ENCODE data around the gene WNT9A. TPM values are rescaled to one million over a fixed set of nuclear protein-coding genes. Genes with fewer than 3 reads are reported as not detected.

Gene WNT9A
- total RNA-seq, 1 donor from 2014 or later: 0.64 TPM

DNA sequence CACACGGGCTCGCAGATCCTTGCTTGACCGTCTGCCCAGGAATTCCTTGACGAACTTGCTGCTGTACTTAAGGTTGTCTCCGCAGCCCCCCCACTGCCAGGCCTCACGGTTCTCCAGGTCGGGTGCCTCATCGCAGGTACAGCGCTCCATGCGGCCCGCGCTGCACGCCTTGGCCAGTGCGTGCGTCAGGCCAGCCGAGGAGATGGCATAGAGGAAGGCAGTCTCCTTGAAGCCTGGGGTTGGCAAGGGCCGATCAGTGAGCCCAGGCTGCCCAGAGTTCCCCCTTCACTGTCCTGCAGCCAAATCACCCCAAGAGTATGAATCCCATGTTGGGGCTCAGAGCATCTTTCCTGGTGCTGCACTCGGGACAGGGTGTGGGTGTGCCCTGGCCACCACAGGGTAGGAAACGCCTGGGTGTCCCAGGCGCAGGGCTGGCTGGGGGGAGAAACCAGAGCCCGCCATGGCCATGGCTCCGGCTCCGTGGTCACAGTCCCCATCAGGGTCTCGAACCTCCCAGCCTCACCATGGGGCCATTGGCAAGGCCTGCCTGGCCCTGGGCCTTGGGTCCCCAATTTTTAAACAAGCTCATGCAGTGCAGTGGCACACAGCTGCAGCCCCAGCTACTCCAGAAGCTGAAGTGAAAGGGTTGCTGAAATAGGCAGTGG, 23.4 kb downstream of the WNT9A start:
- DNase-seq (ENCODE audit: low read depth in 2 of 2): no peak

DNA sequence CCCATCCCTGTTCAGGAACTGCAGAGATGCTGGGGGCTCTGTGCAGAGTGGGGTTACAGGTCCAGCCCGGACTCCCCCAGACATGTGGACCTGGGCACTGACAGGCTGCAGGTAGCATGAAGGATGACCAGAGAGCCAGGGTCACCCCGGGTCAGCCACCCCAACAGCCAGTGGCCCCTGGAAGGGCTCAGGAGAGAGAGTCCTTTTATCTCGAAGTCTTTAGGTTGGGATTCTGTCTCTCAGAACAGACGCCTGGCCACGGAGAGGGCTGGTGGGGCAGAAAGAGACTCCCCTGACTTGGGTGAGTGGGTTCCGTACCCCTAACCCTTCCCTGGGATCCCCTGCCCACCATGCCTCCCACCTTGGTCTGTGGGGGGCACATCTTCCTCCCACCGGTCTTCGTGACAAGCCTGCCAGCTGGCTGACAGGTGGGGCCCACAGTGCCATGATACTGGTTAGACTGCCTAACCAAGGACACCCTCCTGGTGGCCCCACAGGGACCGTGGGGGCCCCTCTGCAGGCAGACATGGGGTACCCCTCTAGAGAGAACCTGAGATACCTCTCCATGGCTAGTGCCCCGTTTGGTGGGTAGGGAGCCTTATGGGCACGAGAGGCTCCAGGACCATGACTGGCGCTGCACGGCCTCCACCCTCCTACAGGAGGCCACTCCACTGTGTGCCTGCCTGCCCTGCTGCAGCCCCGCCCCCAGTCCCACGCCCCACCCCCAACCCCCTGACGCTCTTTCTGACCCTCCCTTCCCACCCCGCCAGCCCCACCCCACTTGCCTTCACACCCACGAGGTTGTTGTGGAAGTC, 24.2 kb downstream of the WNT9A start:
- DNase-seq (ENCODE audit: low read depth in 2 of 2): no peak

DNA sequence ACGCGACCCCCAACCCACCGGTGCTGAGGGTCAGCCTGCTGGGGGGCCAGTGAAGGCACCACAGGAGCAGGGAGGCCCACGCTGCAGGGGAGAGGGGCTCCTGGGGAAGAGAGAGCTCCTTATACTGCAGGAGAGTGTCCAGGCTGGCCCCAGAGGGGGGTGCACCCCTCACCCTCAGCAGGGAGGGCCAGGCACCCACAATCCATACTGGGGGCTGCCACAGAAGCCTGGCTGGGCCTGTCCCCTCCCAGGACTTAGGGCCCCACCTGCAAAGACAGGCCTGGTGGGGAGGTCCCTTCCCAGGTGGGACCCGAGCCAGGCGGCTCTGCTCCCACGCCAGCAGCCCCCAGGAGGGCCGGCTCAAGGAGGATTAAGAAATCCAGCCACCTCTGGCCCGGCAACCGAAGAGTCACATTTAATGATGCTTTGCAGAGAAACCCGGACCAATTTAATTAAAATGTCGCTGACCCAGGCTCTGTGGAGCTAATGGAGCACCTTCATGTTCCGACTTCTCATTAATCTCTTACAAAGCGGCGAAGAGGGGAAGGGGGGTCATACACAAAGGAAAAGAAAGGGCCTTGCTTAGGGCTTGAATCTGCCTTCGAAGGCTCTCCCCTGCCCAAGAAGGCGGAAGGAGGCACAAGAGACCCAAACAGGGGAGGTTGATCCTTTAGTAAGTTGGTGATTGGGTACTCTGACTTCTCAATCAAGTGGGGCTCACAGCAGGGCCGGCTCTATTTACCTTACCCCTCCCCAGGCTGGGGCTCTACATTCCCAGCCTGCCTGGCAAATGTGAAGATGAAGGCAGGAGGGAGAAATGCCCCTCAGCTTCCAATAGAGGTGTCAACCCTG, 25.0 kb downstream of the WNT9A start:
- DNase-seq (ENCODE audit: low read depth in 2 of 2): no peak

DNA sequence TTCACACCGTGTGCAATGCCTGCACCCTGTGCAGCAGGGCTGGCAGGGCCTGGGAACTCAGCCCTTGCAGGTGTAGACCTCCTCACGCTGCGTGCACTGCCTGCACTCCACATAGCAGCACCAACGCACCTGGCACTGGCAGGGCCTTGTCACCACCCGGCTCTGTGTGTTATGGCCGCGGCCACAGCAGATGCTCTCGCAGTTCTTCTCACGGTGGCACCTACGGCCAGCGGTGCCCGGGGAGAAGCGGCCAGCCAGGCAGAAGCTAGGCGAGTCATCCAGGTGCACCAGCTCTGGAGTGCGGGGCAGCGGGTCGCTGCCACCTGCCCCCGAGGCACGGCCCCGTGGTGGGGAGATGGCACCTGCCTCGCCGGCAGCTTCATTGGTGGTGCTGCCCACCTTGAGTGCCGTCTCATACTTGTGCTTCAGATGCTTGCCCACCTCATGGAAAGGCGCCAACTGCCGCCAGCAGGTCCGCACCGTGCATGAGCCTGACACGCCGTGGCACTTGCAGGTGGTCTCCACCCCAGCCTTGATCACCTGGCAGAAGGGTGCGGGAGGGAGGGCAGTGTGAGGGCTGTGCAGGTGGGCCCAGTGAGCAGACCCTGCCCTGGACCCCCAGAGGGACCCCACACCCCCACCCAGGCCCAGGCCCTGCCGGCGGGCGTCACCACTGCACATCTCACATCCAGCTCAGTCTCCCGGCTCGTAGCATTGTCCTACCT, 26.1 kb downstream of the WNT9A start:
- no peak for DNase-seq (ENCODE audit: low read depth in 2 of 2)

DNA sequence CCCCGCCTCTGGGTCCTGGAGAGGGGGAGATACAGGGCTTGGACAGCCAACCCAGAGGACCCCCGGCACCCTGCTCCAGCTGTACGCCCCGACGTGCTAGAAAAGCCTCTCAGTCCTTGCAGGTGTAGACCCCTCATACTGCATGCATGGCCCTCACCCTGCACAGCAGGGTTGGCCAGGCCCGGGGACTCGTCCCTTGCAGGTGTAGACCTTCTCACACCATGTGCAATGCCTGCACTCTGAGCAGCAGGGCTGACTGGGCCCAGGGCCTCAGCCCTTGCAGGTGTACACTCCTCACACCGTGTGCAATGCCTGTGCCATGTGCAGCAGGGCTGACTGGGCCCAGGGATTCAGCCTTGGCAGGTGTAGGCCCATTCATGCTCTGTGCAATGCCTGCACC, 26.8 kb downstream of the WNT9A start:
- no peak for DNase-seq (ENCODE audit: low read depth in 2 of 2)

DNA sequence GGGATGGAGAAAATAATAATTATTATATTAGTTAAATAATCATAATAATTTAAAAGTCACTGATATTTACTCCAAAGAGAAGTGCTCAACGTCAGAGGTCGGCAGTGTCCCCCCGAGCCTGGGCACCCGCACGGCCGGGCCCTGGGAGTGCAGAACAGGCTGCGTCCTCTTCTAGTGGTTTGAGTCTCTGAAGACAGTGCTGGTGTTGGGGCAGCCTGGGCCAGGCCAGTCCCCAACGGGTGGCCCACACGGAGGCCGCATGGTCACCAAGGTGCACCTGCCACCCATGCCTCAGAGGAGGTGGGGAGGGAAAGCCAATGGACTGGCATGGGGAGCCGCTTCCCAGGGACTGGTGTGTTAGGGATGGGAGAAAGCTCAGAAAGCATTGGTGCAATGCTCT, 27.3 kb downstream of the WNT9A start:
- DNase-seq (ENCODE audit: low read depth in 2 of 2): no peak

DNA sequence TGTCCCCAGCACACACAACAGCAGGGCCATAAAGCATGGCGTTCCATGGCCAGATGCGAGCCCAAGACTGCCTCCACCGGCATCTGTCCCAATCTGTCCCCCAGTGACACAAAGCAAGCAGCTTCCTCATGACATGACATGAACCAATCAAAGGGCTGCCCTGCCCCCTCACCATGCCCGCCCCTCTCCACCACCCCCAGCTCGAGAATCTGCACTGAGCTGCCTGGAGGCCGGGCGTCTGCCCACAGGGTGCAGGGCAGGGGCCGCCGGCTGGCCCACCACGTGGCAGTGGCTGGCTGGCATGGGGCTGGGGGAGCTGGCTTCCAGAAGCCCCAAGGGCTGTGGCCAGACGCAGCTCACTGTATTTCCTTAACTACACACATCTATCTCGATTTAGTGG, 27.8 kb downstream of the WNT9A start:
- DNase-seq (ENCODE audit: low read depth in 2 of 2): no peak

DNA sequence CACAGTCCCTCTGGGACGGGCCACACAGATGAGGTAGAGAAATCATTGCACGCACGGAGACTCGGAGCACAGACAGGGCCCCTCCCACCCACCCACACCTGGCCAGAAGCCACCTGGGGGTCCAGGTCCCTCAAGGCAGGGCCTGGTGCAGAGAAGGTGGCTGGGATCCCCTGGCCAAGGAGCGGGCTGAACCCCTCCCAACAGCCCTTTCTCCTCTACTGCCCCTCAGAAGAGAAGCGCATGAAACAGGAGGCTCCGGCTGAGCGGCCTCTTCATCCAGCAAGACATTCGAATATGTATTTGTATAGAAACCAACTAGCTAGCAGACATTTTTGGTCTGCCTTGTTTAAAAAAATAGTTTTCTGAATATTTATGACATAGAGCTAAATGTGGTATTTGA, 29.0 kb downstream of the WNT9A start:
- no peak for DNase-seq (ENCODE audit: low read depth in 2 of 2)

DNA sequence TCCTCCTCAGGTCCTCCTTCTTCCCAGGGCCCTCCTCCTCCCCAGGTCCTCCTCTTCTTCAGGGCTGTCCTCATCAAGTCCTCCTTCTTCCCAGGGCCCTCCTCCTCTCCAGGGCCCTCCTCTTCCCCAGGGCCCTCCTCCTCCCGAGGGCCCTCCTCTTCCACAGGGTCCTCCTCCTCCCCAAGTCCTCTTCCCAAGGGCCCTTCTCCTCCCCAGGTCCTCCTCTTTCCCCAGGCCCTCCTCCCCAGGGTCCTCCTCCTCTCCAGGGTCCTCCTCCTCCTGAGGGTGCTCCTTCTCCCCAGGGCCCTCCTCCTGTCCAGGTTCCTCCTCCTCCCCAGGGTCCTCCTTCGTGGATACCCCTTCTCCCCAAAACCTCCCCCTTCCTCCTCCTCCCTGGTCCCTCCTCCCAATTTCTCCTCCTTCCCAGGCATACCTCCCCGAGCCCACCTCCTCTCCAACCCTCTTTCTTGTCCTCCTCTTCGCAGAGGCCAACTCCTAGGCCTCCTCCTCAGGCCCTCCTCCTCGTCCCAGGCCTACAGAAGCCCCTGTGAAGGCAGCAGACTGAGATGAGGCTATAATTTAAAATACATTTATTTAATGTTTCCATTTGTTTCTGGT, 29.5 kb downstream of the WNT9A start:
- DNase-seq (ENCODE audit: low read depth in 2 of 2): no peak

DNA sequence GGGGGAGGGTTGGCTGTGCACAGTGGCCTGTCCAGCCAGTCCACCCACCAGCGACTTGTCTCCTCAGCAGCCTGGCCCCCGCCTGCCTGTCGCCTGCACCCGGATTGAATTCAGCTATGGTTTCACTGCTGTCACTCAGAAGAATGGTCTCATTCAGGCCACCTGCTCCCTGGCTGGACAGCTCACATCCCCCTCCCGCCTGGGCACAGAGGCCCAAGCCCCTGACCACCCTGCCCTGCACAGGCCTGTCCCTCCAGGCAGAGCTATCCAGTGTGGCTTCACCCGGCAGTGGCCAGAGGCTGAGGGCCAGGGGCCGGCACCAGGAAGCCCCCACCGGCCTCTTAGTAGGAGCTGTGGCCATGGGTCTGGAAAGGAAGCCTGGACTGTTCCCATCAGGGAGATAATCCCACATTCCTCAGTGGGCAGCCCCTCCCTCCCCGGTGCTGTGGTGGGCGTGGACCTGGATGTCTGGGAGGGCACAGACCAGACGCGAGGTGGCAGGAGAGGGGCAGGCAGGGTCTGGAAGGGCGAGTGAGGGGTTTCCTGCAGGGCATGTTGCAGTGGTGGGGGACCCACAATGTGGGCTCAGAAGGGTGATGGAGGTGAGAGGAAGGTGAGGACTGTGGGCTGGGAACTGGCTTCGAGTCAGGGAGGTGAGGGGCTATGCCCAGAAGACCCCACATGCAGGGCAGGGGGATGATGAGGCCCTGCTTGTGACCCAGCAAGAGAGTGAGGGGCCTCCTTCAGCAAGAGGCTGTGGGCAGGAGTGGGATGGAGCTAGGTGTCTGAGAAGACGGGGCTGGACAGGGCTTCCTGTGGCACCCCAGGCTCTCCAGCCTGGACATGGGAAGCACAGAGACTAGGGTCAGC, 30.4 kb downstream of the WNT9A start:
- no peak for DNase-seq (ENCODE audit: low read depth in 2 of 2)

DNA sequence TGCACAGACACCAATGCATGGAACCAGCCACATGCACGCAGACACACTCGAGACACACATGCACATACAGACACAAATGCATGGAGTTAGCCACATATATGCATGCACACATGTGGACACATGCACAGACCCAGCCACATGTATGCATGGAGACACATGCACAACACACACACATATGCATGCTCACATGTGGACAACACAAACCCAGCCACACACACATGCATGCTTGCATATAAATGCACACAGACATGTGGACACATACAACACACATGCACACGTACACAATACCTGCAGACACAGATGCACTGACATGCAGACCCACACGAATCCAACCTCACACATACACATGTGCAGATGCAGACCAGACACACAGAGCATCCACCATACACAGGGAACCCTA, 31.1 kb downstream of the WNT9A start:
- DNase-seq (ENCODE audit: low read depth in 2 of 2): no peak

DNA sequence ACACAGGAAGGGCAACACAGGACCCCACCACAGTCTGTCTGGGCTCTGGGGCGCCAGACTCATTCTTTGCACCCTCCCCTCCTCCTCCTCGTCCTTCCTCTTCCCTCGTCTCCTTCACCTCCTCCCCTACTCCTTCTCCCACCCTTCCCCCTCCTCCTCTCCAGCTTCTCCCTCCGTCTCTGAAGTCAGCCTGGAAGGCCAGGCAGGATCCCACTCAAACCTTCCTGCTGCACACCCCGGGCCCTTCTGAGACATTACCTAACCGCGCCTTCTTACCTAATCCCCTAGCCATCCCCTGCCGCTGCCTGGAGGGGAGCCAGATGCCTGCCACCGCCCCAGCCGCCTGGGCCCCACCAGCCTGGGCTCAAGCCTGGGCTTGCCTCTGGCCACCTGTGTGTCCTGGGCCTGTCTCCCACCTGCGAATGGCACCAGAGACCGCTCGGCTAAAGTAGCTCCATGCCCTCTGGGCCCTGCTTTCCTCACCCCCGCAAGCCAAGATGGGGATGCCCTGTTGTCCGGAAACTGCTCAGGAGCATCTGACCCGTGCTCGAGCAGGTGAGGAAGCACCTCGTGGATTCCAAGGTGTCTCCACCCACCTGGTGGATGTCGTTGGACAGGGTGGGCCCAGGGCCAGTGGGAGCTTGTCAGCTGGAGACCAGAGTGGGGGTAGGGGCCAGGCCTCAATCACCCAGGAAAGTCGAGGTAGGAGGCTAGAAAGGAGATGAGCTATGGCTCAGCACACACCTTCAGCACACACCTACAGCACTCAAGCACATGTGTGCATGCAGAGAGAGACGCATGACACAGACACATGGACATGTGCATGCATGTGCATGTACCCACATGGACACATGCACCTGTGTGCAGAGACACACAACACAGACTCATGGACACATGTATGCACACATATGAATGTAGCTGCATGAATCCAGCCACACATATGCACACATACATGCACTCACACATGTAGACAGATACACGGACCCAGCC, 31.9 kb downstream of the WNT9A start:
- no peak for DNase-seq (ENCODE audit: low read depth in 2 of 2)

DNA sequence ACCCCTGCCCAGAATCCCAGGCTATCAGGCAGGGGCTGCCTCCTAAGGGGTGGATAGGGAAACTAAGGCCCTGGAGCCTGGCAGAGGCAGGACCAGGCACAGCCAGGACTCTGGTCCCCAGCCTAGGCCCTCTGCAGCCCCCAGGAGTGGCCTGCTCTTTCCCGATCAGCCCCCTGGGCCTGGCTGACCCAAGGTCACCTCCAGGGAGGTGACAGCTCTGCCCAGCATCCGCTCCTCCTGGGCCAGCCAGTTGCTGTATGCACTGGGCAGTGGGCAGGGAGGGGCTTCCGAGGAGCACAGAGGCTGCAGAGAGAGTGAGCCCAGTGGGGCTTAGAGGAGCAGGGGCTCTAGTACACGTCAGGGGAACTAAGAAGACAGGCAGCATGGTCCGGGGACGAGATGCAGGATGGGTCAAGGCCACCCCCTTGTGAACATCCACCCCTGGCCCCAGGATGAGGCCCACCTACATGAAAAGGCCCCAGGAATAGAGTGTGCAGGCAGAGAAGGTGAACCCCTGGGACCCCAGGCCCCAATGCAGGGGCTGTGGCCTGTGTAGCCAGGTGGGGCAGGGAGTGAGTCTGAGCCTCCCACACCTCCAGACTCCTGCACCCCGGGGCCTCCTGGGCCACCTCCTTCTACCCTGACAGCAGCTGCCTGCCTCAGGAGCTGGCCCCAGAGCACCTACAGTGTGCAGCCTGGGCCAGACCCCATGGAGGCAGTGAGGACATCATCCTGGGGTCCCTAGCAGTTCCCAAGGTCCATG, 32.8 kb downstream of the WNT9A start:
- no peak for DNase-seq (ENCODE audit: low read depth in 2 of 2)

DNA sequence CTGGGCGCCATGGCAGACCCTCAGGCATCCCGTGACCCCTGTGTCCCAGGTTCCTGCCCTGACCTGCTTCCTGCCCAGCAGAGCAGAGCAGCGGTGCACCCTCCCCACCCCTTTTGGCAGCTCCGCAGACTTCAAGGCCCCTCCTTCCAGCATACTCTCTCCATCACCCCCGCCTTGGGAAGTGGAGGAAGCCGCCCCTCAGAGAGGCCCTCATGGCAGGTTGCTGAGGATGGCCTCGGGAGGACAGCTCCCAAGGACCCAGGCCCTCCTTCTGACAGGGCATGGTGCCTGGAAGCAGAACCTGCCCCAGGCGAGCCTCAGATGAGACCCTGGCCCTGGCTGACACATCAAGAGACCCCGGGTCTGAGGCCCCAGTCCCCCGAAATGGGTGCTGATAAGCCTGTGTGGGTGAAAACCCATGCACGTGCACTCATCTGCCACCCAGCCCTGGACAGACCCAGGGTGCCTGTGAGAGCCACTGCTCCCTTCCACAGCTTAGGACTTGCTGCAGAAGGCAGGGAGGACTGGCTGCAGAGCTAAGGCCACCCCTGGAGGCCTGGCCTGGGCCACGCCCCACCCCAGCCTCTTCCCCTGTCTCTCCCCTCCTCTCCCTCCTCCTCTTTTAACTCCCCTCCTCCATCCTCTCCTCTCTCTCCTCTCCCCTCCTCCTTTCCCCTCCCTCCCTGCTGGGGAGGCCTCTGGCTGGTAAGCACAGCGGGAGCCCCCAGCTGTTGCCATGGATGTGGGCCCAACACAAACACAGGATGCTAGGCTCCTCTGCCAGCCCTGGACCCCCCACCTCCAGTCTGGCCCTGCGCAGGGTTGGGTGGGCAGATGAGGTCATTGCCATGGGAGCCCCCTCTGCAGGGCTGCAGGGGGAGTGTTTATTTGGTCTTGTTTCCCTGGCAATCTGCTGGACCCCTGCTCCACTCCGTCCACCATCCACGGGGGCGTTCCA, 33.7 kb downstream of the WNT9A start:
- DNase-seq (ENCODE audit: low read depth in 2 of 2): no peak

DNA sequence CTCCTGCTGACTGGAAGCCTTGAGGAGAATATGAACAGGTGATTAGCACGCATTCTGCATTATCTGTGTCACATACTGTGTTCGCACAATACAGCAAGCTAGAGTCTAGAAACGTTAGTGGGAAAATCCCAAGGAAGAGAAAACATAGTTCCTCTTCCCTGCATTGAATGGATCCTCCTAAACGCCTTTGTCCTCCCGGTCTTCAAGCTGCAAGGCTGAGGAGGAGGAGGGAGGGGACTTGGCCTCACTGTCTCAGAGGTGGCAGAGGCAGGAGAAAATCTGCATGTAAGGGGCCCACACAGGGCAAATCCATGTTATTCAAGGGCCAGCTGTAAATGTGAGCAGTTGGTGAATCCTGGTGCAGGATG, 34.4 kb downstream of the WNT9A start:
- DNase-seq (ENCODE audit: low read depth in 2 of 2): no peak

DNA sequence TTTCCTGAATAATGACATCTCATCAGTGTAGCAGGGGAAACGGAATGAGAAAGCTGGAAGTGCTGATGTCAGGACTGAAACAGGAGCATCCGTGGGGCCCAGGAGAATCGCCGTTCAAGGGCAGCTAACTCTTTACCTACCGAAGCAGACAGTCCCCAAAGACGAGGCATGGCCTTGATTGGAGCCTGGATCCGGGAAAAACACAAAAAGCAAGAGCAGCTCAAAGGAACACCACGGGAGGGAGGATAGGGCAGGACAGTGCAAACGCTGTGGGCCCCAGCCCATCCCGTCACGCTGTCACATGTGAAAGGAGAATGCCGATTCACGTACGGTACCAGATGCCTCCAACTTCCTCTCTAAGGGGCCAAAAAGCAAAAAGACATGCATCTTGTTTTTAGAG, 34.9 kb downstream of the WNT9A start:
- no peak for DNase-seq (ENCODE audit: low read depth in 2 of 2)

DNA sequence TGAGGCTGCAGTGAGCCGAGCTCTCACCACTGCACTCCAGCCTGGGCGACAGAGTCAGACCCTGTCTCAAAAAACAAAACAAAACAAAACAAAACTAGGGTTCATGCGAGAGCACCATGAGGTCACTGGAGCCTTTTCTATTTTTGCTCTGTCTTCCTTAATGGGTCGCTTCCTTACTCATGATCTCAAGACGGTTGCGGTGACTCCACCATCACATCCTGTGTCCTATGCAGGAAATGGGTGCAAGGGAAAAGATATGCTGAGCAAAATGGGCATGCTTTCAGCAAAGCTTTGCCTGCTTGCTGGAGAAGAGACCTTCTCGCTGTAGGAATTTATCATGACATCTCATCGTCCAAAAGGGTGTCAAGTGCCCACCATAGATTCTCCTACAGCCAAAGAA, 36.4 kb downstream of the WNT9A start:
- DNase-seq (ENCODE audit: low read depth in 2 of 2): no peak

Measured in dermis microvascular lymphatic vessel endothelial cell (primary cell).